K562 (cell line): ENCODE data around the gene CAPZA1. TPM values are rescaled to one million over a fixed set of nuclear protein-coding genes. Genes with fewer than 3 reads are reported as not detected.

ENCODE experiments used
- CXXC5 ChIP-seq: fragments of 250-450 bp; sonication (Bioruptor Pico); IDR thresholded peaks from 2 replicates; pipeline ENCODE4 v1.8.0; 2022; ENCODE audit warnings: inconsistent platforms, mild to moderate bottlenecking, moderate library complexity
- MCM5 ChIP-seq: fragments of 450-650 bp; IDR thresholded peaks from 2 replicates; pipeline ENCODE4 v1.6.1; 2016; ENCODE audit warnings: low read depth
- NKRF ChIP-seq: fragments of 450-650 bp; IDR thresholded peaks from 2 replicates; pipeline ENCODE4 v1.6.1; 2016; ENCODE audit warnings: borderline replicate concordance
- PHTF2 ChIP-seq: fragments of 250-450 bp; sonication (Bioruptor Pico); IDR thresholded peaks from 2 replicates; pipeline ENCODE4 v1.5.0; 2021; ENCODE audit warnings: mild to moderate bottlenecking
- POLR2H ChIP-seq: IDR thresholded peaks from 2 replicates; pipeline ENCODE4 v1.6.1; 2016; ENCODE audit warnings: missing genetic modification characterization, low read depth, mild to moderate bottlenecking, control low read depth, missing compliant biosample characterization, moderate library complexity
- RAD51 ChIP-seq: fragments of 450-650 bp; IDR thresholded peaks from 2 replicates; pipeline ENCODE4 v1.7.1; 2016; ENCODE audit warnings: low read depth, mild to moderate bottlenecking, borderline replicate concordance
- RB1 ChIP-seq: fragments of 450-650 bp; IDR thresholded peaks from 2 replicates; pipeline ENCODE4 v1.6.1; 2017; ENCODE audit warnings: low read depth, mild to moderate bottlenecking
- TEAD1 ChIP-seq, 2 experiments: fragments of 450-650 bp in 1 of 2; sonication (generic) in 1 of 2; formaldehyde crosslinking; IDR thresholded peaks; 2 replicates each; pipeline versions ENCODE4 v1.4.0 to v1.8.0; 2020 to 2022; ENCODE audit warnings: mild to moderate bottlenecking in 2 of 2, missing genetic modification reagents in 1 of 2
- WHSC1 ChIP-seq: IDR thresholded peaks from one replicate; pipeline ENCODE4 v1.6.1; 2012; ENCODE audit warnings: low read length, control low read depth, inconsistent platforms
- ZBTB11 ChIP-seq, 3 experiments: fragments of 200-800 bp in 1 of 3; fragments of 250-450 bp in 1 of 3; fragments of 450-650 bp in 1 of 3; sonication (Bioruptor Pico) in 1 of 3; sonication (Bioruptor generic) in 1 of 3; formaldehyde crosslinking in 1 of 3; IDR thresholded peaks; 2 replicates each; pipeline versions ENCODE4 v1.6.1 to v1.8.0; 2016 to 2022; ENCODE audit warnings: mild to moderate bottlenecking in 2 of 3, missing genetic modification characterization in 2 of 3, missing compliant biosample characterization in 1 of 3, moderate library complexity in 1 of 3
- ZNF282 ChIP-seq: sonication (generic); formaldehyde crosslinking; IDR thresholded peaks from 2 replicates; pipeline ENCODE4 v1.8.1; 2023; ENCODE audit warnings: missing genetic modification reagents
- ZNF696 ChIP-seq: fragments of 250-450 bp; sonication (Bioruptor Pico); conservative IDR thresholded peaks from 2 replicates; pipeline ENCODE4 v1.4.0; 2020; ENCODE audit warnings: mild to moderate bottlenecking, moderate library complexity
- ZNF75A ChIP-seq: fragments of 450-650 bp; formaldehyde crosslinking; IDR thresholded peaks from 2 replicates; pipeline ENCODE4 v1.4.0; 2020; ENCODE audit warnings: mild to moderate bottlenecking
- polyA plus RNA-seq, 8 experiments: library from polyadenylated mRNA; depleted of rRNA in 4 of 8; stranded (reverse) in 5 of 8; unstranded in 3 of 8; fragments of >200 nt; fragmentation: Nextera tagmentation in 2 of 8; fragmentation: Illumina TruSeq in 1 of 8; extraction: Ambion mirVana in 2 of 8; extraction: Trizol in 1 of 8; gene quantifications; 2 replicates each; pipeline versions ENCODE4 v1.2.1 to v1.2.3, GENCODE V29; 2011 to 2014; ENCODE audit warnings: inconsistent platforms in 1 of 8, missing spikeins in 1 of 8
- total RNA-seq, 7 experiments: library from RNA; depleted of rRNA in 6 of 7; stranded (reverse); fragments of >200 nt in 6 of 7; fragmentation: Illumina TruSeq in 2 of 7; extraction: Trizol in 2 of 7; gene quantifications; 2 replicates each; pipeline versions ENCODE4 v1.2.1 to v1.2.3, GENCODE V29; 2011 to 2021; ENCODE audit warnings: low replicate concordance in 1 of 7
- TF ChIP-seq, protein P1 (sequence below): sonication (generic); formaldehyde crosslinking; IDR thresholded peaks from 2 replicates; pipeline ENCODE4 v1.8.0; 2022; ENCODE audit warnings: mild to moderate bottlenecking, missing genetic modification reagents
- TF ChIP-seq, protein P2 (sequence below): fragments of 450-650 bp; formaldehyde crosslinking; IDR thresholded peaks from 2 replicates; pipeline ENCODE4 v1.4.0; 2020; ENCODE audit warnings: mild to moderate bottlenecking, moderate library complexity

Gene CAPZA1
- total and polyA plus RNA-seq, 9 of the 15 experiments (the other 6 are each of a cell fraction or from before 2014, with no cell fraction given) = 237 to 1,020 (median 306) TPM

DNA sequence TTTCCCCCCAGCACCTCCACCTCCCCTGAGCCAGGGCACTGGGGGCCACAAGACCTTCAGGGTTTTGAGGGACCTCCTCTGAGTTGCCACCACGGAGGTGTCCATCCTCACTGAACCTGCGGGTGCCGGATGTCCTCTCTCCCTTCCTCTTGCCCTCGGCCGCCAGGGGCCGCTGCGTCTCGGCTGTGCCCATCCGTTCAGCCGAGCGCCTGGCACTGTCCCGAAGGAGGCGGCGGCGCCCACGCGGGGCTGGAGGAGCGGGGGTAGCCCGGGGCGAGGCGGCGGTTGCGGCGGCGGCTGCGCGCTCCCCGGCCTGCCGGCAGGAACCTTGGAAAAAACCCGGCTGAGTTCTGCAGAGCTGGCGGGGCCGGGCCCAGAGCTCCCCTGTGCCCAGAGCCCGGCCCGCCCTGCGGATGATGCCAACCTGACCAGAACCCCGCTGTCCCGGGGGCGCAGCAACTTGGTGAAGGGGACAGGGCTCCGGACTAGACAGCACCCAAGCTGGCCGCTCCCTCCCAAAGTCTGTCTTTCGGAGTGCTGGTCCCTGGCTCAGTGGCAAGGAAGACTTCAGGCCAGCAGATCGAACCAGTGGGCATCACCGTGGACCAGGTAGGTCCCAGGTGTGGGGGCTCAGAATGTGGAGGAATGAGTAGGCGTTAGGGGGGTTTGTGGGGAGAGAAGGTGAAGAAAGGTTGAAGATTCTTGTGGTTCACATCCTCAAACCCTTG is 99.2 kb downstream of the CAPZA1 start (continued):
- TF ChIP-seq, protein P1, sequence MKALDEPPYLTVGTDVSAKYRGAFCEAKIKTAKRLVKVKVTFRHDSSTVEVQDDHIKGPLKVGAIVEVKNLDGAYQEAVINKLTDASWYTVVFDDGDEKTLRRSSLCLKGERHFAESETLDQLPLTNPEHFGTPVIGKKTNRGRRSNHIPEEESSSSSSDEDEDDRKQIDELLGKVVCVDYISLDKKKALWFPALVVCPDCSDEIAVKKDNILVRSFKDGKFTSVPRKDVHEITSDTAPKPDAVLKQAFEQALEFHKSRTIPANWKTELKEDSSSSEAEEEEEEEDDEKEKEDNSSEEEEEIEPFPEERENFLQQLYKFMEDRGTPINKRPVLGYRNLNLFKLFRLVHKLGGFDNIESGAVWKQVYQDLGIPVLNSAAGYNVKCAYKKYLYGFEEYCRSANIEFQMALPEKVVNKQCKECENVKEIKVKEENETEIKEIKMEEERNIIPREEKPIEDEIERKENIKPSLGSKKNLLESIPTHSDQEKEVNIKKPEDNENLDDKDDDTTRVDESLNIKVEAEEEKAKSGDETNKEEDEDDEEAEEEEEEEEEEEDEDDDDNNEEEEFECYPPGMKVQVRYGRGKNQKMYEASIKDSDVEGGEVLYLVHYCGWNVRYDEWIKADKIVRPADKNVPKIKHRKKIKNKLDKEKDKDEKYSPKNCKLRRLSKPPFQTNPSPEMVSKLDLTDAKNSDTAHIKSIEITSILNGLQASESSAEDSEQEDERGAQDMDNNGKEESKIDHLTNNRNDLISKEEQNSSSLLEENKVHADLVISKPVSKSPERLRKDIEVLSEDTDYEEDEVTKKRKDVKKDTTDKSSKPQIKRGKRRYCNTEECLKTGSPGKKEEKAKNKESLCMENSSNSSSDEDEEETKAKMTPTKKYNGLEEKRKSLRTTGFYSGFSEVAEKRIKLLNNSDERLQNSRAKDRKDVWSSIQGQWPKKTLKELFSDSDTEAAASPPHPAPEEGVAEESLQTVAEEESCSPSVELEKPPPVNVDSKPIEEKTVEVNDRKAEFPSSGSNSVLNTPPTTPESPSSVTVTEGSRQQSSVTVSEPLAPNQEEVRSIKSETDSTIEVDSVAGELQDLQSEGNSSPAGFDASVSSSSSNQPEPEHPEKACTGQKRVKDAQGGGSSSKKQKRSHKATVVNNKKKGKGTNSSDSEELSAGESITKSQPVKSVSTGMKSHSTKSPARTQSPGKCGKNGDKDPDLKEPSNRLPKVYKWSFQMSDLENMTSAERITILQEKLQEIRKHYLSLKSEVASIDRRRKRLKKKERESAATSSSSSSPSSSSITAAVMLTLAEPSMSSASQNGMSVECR (CRISPR knock-in tag) = no peak
- peak; percentile 66 for TF ChIP-seq RB1
- no peak for TF ChIP-seq ZBTB11 (CRISPR knock-in tag; IDR thresholded peaks at IDR 0.05)
- no peak for TF ChIP-seq ZNF696 (CRISPR knock-in tag)
- 0 out of 2 replicates have a peak, but pooled peaks have one; percentile 16 for TF ChIP-seq CXXC5 (CRISPR knock-in tag)
- no peak for TF ChIP-seq PHTF2
- TF ChIP-seq TEAD1 (CRISPR knock-in tag; IDR thresholded peaks at IDR 0.05) = no peak
- TF ChIP-seq ZNF75A (CRISPR knock-in tag) = no peak
- no peak for TF ChIP-seq RAD51
- no peak for TF ChIP-seq WHSC1
- no peak for TF ChIP-seq MCM5
- TF ChIP-seq NKRF = no peak
- TF ChIP-seq ZNF282 (CRISPR knock-in tag) = no peak
- TF ChIP-seq, protein P2, sequence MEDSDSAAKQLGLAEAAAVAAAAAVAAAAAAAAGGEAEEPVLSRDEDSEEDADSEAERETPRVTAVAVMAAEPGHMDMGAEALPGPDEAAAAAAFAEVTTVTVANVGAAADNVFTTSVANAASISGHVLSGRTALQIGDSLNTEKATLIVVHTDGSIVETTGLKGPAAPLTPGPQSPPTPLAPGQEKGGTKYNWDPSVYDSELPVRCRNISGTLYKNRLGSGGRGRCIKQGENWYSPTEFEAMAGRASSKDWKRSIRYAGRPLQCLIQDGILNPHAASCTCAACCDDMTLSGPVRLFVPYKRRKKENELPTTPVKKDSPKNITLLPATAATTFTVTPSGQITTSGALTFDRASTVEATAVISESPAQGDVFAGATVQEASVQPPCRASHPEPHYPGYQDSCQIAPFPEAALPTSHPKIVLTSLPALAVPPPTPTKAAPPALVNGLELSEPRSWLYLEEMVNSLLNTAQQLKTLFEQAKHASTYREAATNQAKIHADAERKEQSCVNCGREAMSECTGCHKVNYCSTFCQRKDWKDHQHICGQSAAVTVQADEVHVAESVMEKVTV (CRISPR knock-in tag) = peak; percentile 47
- TF ChIP-seq POLR2H = no peak
